Neural progenitor cell (in vitro differentiated cells): Measurements from ENCODE around the gene GNB2. TPM values are rescaled to one million over a fixed set of nuclear protein-coding genes. Genes with fewer than 3 reads are reported as not detected.

Experiments used
- DNase-seq: peaks from one replicate; pipeline ENCODE4 v3.0.0-alpha.2; 2016; ENCODE audit warnings: low spot score
- H2AFZ ChIP-seq: fragments of 200-600 bp; sonication (generic); replicated peaks from 2 replicates; pipeline ENCODE4 v1.6.1; 2016; ENCODE audit warnings: antibody characterized with exemption
- H3F3A ChIP-seq: fragments of 200-600 bp; sonication (generic); 2 replicates; pipeline ENCODE4 v1.6.1; 2016; ENCODE audit warnings: antibody characterized with exemption, low read depth
- H3K27ac ChIP-seq: fragments of 200-600 bp; sonication (generic); 2 replicates; pipeline ENCODE4 v1.5.1; 2016; ENCODE audit warnings: mild to moderate bottlenecking
- H3K27me3 ChIP-seq: fragments of 200-600 bp; sonication (generic); 2 replicates; pipeline ENCODE4 v1.6.1; 2016; ENCODE audit warnings: mild to moderate bottlenecking, moderate library complexity
- H3K36me3 ChIP-seq: fragments of 200-600 bp; sonication (generic); 2 replicates; pipeline ENCODE4 v1.5.1; 2016
- H3K4me1 ChIP-seq: fragments of 200-600 bp; sonication (generic); 2 replicates; pipeline ENCODE4 v1.6.1; 2016; ENCODE audit warnings: mixed run types
- H3K4me2 ChIP-seq: fragments of 200-600 bp; sonication (generic); 2 replicates; pipeline ENCODE4 v1.6.1; 2016
- H3K4me3 ChIP-seq: fragments of 200-600 bp; sonication (generic); 2 replicates; pipeline ENCODE4 v1.5.1; 2016
- H3K79me2 ChIP-seq: fragments of 200-600 bp; sonication (generic); 2 replicates; pipeline ENCODE4 v1.6.1; 2016; ENCODE audit warnings: low read depth
- H3K9ac ChIP-seq: fragments of 200-600 bp; sonication (generic); 2 replicates; pipeline ENCODE4 v1.6.1; 2016
- H3K9me3 ChIP-seq: fragments of 200-600 bp; sonication (generic); 2 replicates; pipeline ENCODE4 v1.5.1; 2016; ENCODE audit warnings: low read depth
- H4K20me1 ChIP-seq: fragments of 200-600 bp; sonication (generic); 2 replicates; pipeline ENCODE4 v1.6.1; 2016; ENCODE audit warnings: low read depth
- H3K27ac Mint-ChIP-seq: 3 replicates; pipeline ENCODE4 v1.8.0; 2021; ENCODE audit warnings: mixed read lengths
- H3K27me3 Mint-ChIP-seq: 2 replicates; pipeline ENCODE4 v1.8.0; 2022; ENCODE audit warnings: low read depth, mild to moderate bottlenecking, inconsistent platforms, moderate library complexity, mixed read lengths; ENCODE audit not compliant: insufficient read depth
- H3K36me3 Mint-ChIP-seq: 3 replicates; pipeline ENCODE4 v1.8.0; 2021; ENCODE audit warnings: mixed read lengths
- H3K4me1 Mint-ChIP-seq: 3 replicates; pipeline ENCODE4 v1.8.0; 2021; ENCODE audit warnings: mixed read lengths
- H3K4me3 Mint-ChIP-seq: 3 replicates; pipeline ENCODE4 v1.8.0; 2021; ENCODE audit warnings: mild to moderate bottlenecking, moderate library complexity, mixed read lengths
- H3K9me3 Mint-ChIP-seq: 3 replicates; pipeline ENCODE4 v1.8.0; 2020; ENCODE audit warnings: mixed read lengths
- CTCF ChIP-seq: fragments of 200-600 bp; sonication (generic); IDR thresholded peaks from 2 replicates; pipeline ENCODE4 v1.5.1; 2017; ENCODE audit warnings: antibody characterized with exemption, mild to moderate bottlenecking
- EZH2 ChIP-seq: fragments of 200-600 bp; sonication (generic); IDR thresholded peaks from 2 replicates; pipeline ENCODE4 v1.6.1; 2017; ENCODE audit warnings: antibody characterized with exemption, mild to moderate bottlenecking, moderate library complexity
- EZH2phosphoT487 ChIP-seq: fragments of 200-600 bp; sonication (generic); IDR thresholded peaks from 2 replicates; pipeline ENCODE4 v1.6.1; 2017; ENCODE audit warnings: antibody characterized with exemption
- total RNA-seq: library from RNA; depleted of rRNA; stranded (reverse); fragments of >200 nt; gene quantifications from 2 replicates; pipeline ENCODE4 v1.2.3, GENCODE V29; 2015; ENCODE audit warnings: low replicate concordance

GNB2 gene
- total RNA-seq, 1 donor from 2014 or later, result 54.3 TPM

- H3K4me2 ChIP-seq, result no peak overlapping the region
- no peak overlapping the region for H3K4me3 ChIP-seq
- no peaks in the 10 kb centered on the region for H3K4me1 ChIP-seq
- H4K20me1 ChIP-seq, result no peaks in the 10 kb centered on the region
- H3K27ac ChIP-seq, result no peak overlapping the region
- H3K27me3 ChIP-seq, result peaks cover 45% of the 10 kb centered on the region
- no peaks in the 10 kb centered on the region for H3K36me3 Mint-ChIP-seq
- no peak for DNase-seq
- no peak for TF ChIP-seq EZH2phosphoT487
- TF ChIP-seq EZH2, result no peak
- TF ChIP-seq CTCF, result no peak
- no peak overlapping the region for H2AFZ ChIP-seq
- H3K9me3 Mint-ChIP-seq, result no peaks in the 10 kb centered on the region
- H3K36me3 ChIP-seq, result no peaks in the 10 kb centered on the region
- H3K27ac Mint-ChIP-seq, result no peak overlapping the region
- no peaks in the 10 kb centered on the region for H3K9me3 ChIP-seq
- H3K9ac ChIP-seq, result no peak overlapping the region
- peaks cover 3% of the 10 kb centered on the region for H3F3A ChIP-seq
- peaks cover 3% of the 10 kb centered on the region for H3K4me1 Mint-ChIP-seq
- no peak overlapping the region for H3K4me3 Mint-ChIP-seq
- peaks cover 20% of the 10 kb centered on the region for H3K27me3 Mint-ChIP-seq
- H3K79me2 ChIP-seq, result no peaks in the 10 kb centered on the region
These were observed 53.6 kb downstream of the GNB2 start for GRCh38 chr7:100726996-100727761.

- Histone ChIP-seq H3K9ac (no peak overlapping the region), H2AFZ (no peak overlapping the region), H3K27me3 (peaks cover 35% of the 10 kb centered on the region), H3K79me2 (no peaks in the 10 kb centered on the region), H3K9me3 (no peaks in the 10 kb centered on the region), H3F3A (peaks cover 3% of the 10 kb centered on the region), H4K20me1 (no peaks in the 10 kb centered on the region), H3K4me2 (no peak overlapping the region), H3K4me3 (no peak overlapping the region), H3K36me3 (no peaks in the 10 kb centered on the region), H3K27ac (no peak overlapping the region), H3K4me1 (no peaks in the 10 kb centered on the region)
- H3K36me3 Mint-ChIP-seq, result no peaks in the 10 kb centered on the region
- H3K9me3 Mint-ChIP-seq, result no peaks in the 10 kb centered on the region
- TF ChIP-seq CTCF (no peak), EZH2phosphoT487 (no peak), EZH2 (no peak)
- no peak overlapping the region for H3K4me3 Mint-ChIP-seq
- H3K4me1 Mint-ChIP-seq, result peaks cover 3% of the 10 kb centered on the region
- no peak for DNase-seq
- no peak overlapping the region for H3K27ac Mint-ChIP-seq
- peaks cover 12% of the 10 kb centered on the region for H3K27me3 Mint-ChIP-seq
These were observed 54.7 kb downstream of the GNB2 start for GRCh38 chr7:100728196-100728595.

Other genes starting within 250 kb of the GNB2 start
- gene ZCWPW1, start 245.0 kb upstream of the GNB2 start, total RNA-seq, result 1.4 and 1.8 TPM in 2 replicates
- gene MEPCE, start 243.9 kb upstream of the GNB2 start, total RNA-seq, result 16.4 and 42.6 TPM in 2 replicates
- gene PPP1R35, start 237.2 kb upstream of the GNB2 start, total RNA-seq, result 7.3 and 33.0 TPM in 2 replicates
- 0.71 TPM in 1 of 2 replicates, not detected in the other for gene SPACDR, start 209.5 kb upstream of the GNB2 start, total RNA-seq
- gene TSC22D4, start 194.5 kb upstream of the GNB2 start, total RNA-seq, result 11.0 and 17.6 TPM in 2 replicates
- 1.2 and 6.7 TPM in 2 replicates for gene NYAP1, start 189.8 kb upstream of the GNB2 start, total RNA-seq
- gene AGFG2, start 134.5 kb upstream of the GNB2 start, total RNA-seq, result 1.2 and 5.6 TPM in 2 replicates
- 1.5 TPM in 1 of 2 replicates, not detected in the other for gene SAP25, start 99.8 kb upstream of the GNB2 start, total RNA-seq
- gene LRCH4, start 87.6 kb upstream of the GNB2 start, total RNA-seq, result 4.5 and 55.9 TPM in 2 replicates
- gene FBXO24, start 87.4 kb upstream of the GNB2 start, total RNA-seq, result 1.2 and 2.5 TPM in 2 replicates
- gene PCOLCE, start 71.4 kb upstream of the GNB2 start, total RNA-seq, result 6.6 and 8.5 TPM in 2 replicates
- gene MOSPD3, start 61.2 kb upstream of the GNB2 start, total RNA-seq, result 3.0 and 11.5 TPM in 2 replicates
- 0.34 and 1.9 TPM in 2 replicates for gene TFR2, start 32.2 kb upstream of the GNB2 start, total RNA-seq
- not detected in 2 replicates for gene ACTL6B, start 17.3 kb upstream of the GNB2 start, total RNA-seq
- 24.2 and 64.5 TPM in 2 replicates for gene GIGYF1, start 20.5 kb downstream of the GNB2 start, total RNA-seq
- 19.4 and 55.1 TPM in 2 replicates for gene POP7, start 32.4 kb downstream of the GNB2 start, total RNA-seq
- gene EPO, start 46.7 kb downstream of the GNB2 start, total RNA-seq, result 0.09 and 0.58 TPM in 2 replicates
- gene ZAN, start 59.9 kb downstream of the GNB2 start, total RNA-seq, result 0.03 TPM in 1 of 2 replicates, not detected in the other
- 66.5 and 106 TPM in 2 replicates for gene EPHB4, start 153.8 kb downstream of the GNB2 start, total RNA-seq
- gene SLC12A9, start 179.0 kb downstream of the GNB2 start, total RNA-seq, result 3.5 and 18.6 TPM in 2 replicates
- 14.9 and 49.5 TPM in 2 replicates for gene TRIP6, start 193.6 kb downstream of the GNB2 start, total RNA-seq
- 60.4 and 108 TPM in 2 replicates for gene SRRT, start 201.4 kb downstream of the GNB2 start, total RNA-seq
- 4.0 TPM in 1 of 2 replicates, not detected in the other for gene UFSP1, start 216.0 kb downstream of the GNB2 start, total RNA-seq
- 0.90 TPM in 1 of 2 replicates, not detected in the other for gene ACHE, start 222.1 kb downstream of the GNB2 start, total RNA-seq